ENCODE results near the gene MYOM3.
"Not testable (repeated sequence)": the region's sequence is repeated elsewhere in the genome, so short reads cannot be mapped to it uniquely, and the experiment has no call there.

Gene MYOM3

DNA sequence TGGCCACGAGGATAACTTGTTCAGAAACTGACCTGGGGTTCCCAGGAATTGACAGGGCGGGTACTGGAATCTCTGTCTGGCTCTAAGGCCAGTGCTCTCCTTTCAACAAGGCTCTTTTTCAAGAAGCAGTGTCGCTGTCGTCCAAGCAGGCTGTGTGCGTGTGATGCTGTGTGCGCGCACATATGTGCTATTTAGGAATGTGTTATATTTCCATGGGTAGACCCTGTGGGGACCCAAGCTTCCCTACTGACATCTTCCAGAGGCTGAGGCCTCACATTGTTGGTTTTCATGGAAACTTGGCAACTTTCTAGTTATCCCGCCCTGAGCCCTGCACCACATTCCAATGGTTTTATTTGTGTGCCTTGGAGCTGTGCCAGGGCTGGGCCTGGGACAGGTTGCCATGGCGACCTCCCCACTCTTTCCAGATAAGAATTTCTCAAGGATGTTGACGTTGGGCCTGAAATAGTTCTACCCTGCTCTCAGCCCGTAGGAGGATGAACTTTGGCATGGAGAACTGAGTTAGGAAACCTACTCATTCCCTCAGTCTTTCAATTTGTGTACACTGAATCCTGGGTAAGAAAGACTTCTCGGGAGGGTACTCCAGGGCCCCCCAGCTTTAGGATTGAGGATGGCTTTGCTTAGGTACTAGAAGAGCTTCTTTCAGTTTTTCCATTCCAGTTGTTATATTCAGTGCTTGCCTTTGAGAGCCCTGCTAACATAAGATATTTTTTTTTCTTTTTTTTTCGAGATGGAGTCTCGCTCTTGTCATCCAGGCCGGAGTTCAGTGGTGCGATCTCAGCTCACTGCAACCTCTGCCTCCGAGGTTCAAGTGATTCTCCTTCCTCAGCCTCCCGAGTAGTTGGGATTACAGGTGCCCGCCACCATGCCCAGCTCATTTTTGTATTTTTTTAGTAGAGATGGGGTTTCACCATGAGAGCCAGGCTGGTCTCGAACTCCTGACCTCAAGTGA lies 93.0 kb downstream of the MYOM3 start:
- peak; percentile 99 for DNase-seq (ENCODE audit: extremely low read depth, low read depth)

GRCh38 chr1:24015221-24016210 lies 96.4 kb downstream of the MYOM3 start:
- DNase-seq (ENCODE audit: extremely low read depth, low read depth): no peak

More for the DNA sequence above, 93.0 kb downstream of the MYOM3 start:
- TF ChIP-seq, protein P1, sequence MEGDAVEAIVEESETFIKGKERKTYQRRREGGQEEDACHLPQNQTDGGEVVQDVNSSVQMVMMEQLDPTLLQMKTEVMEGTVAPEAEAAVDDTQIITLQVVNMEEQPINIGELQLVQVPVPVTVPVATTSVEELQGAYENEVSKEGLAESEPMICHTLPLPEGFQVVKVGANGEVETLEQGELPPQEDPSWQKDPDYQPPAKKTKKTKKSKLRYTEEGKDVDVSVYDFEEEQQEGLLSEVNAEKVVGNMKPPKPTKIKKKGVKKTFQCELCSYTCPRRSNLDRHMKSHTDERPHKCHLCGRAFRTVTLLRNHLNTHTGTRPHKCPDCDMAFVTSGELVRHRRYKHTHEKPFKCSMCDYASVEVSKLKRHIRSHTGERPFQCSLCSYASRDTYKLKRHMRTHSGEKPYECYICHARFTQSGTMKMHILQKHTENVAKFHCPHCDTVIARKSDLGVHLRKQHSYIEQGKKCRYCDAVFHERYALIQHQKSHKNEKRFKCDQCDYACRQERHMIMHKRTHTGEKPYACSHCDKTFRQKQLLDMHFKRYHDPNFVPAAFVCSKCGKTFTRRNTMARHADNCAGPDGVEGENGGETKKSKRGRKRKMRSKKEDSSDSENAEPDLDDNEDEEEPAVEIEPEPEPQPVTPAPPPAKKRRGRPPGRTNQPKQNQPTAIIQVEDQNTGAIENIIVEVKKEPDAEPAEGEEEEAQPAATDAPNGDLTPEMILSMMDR (IDR thresholded peaks at IDR 0.05; ENCODE audit: low read depth, low read length): no peak

GRCh38 chr1:24012878-24013277 lies 99.1 kb downstream of the MYOM3 start:
- not testable (repeated sequence) for DNase-seq (ENCODE audit: extremely low read depth, low read depth)

More at GRCh38 chr1:24015221-24016210, 96.4 kb downstream of the MYOM3 start:
- TF ChIP-seq, protein P1 (IDR thresholded peaks at IDR 0.05; ENCODE audit: low read depth, low read length): no peak

- no peak for DNase-seq (ENCODE audit: extremely low read depth, low read depth)
- TF ChIP-seq, protein P1 (IDR thresholded peaks at IDR 0.05; ENCODE audit: low read depth, low read length): no peak
Measured at GRCh38 chr1:24010650-24011049, 101.3 kb downstream of the MYOM3 start.

GRCh38 chr1:24009406-24009805 lies 102.5 kb downstream of the MYOM3 start:
- DNase-seq (ENCODE audit: extremely low read depth, low read depth): no peak
- TF ChIP-seq, protein P1 (IDR thresholded peaks at IDR 0.05; ENCODE audit: low read depth, low read length): no peak

GRCh38 chr1:24008574-24009184 lies 103.3 kb downstream of the MYOM3 start:
- not testable (repeated sequence) for DNase-seq (ENCODE audit: extremely low read depth, low read depth)

DNA sequence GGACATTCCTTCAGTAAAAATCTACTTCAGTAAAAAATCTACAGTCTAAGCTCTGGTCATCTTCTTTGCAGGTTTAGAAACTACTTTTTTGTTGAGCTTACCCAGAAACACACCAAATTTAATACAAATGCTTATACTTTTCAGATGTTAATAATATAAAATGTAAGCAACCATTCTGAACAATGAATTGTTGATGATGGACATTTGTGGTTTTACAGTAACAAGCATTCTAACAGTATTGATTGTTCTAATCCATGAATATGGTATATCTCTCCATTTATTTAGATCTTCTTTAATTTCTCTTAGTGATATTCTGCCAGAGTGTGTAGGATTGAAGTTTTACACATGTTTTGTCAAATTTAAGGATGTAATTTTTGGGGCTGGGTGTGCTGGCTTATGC lies 104.9 kb downstream of the MYOM3 start:
- DNase-seq (ENCODE audit: extremely low read depth, low read depth): no peak
- TF ChIP-seq, protein P1 (IDR thresholded peaks at IDR 0.05; ENCODE audit: low read depth, low read length): no peak
